Subcutaneous abdominal adipose tissue (tissue), 5 donors: ENCODE data around the gene CLEC18A.

Source experiments
- H3K27ac ChIP-seq: one replicate; pipeline ENCODE4 v1.7.0; 2013; ENCODE audit warnings: low read depth, mild to moderate bottlenecking, inconsistent platforms, low read length, moderate library complexity
- H3K27me3 ChIP-seq, 5 donors: one replicate each; pipeline ENCODE4 v1.7.0; 2013; ENCODE audit warnings: low read length in 5 of 5, inconsistent platforms in 1 of 5; ENCODE audit not compliant: control insufficient read depth in 5 of 5, insufficient read depth in 4 of 5
- H3K36me3 ChIP-seq, 5 donors: one replicate each; pipeline ENCODE4 v1.7.0; 2013; ENCODE audit warnings: low read length in 5 of 5; ENCODE audit not compliant: control insufficient read depth in 5 of 5, insufficient read depth in 5 of 5
- H3K4me1 ChIP-seq, 5 donors: one replicate each; pipeline ENCODE4 v1.7.0; 2013; ENCODE audit warnings: low read length in 5 of 5, mild to moderate bottlenecking in 3 of 5, moderate library complexity in 1 of 5; ENCODE audit not compliant: control insufficient read depth in 5 of 5, insufficient read depth in 5 of 5
- H3K4me3 ChIP-seq, 5 donors: one replicate each; pipeline ENCODE4 v1.7.0; 2013; ENCODE audit warnings: low read length in 5 of 5, low read depth in 1 of 5
- H3K9ac ChIP-seq, 5 donors: one replicate each; pipeline ENCODE4 v1.7.0; 2013; ENCODE audit warnings: low read length in 5 of 5, mild to moderate bottlenecking in 4 of 5, moderate library complexity in 3 of 5
- H3K9me3 ChIP-seq, 5 donors: one replicate each; pipeline ENCODE4 v1.7.0; 2013; ENCODE audit warnings: low read length in 5 of 5; ENCODE audit not compliant: control insufficient read depth in 5 of 5
- donor health status: healthy.
- donor health status: healthy.
- donor health status: healthy.
- donor health status: healthy.
- donor health status: healthy.

Gene CLEC18A

GRCh38 chr16:69927056-69927757, 23.9 kb upstream of the CLEC18A start:
- H3K27me3 ChIP-seq, result no peaks in the 10 kb centered on the region
- no peaks in the 10 kb centered on the region for H3K9me3 ChIP-seq
- peak overlapping the region in 4 of 5 donors; percentile 4 to 74 (median 43) for H3K9ac ChIP-seq
- peak overlapping the region in 3 of 5 donors; percentile 11 to 28 (median 16) for H3K4me3 ChIP-seq
- peaks cover 0 to 60% (median 42%) of the 10 kb centered on the region in 5 donors for H3K4me1 ChIP-seq
- H3K36me3 ChIP-seq, result peaks cover 0 to 41% (median 25%) of the 10 kb centered on the region in 5 donors
- peak overlapping the region; percentile 83 for H3K27ac ChIP-seq

GRCh38 chr16:69928856-69929400, 22.2 kb upstream of the CLEC18A start:
- peaks cover 0 to 58% (median 42%) of the 10 kb centered on the region in 5 donors for H3K36me3 ChIP-seq
- H3K27me3 ChIP-seq, result no peaks in the 10 kb centered on the region
- no peak overlapping the region for H3K9ac ChIP-seq
- H3K4me1 ChIP-seq, result peaks cover 0 to 54% (median 40%) of the 10 kb centered on the region in 5 donors
- no peak overlapping the region for H3K27ac ChIP-seq
- no peaks in the 10 kb centered on the region for H3K9me3 ChIP-seq
- H3K4me3 ChIP-seq, result no peak overlapping the region

GRCh38 chr16:69929480-69929879, 21.7 kb upstream of the CLEC18A start:
- Histone ChIP-seq H3K9me3 (no peaks in the 10 kb centered on the region), H3K9ac (no peak overlapping the region), H3K4me3 (no peak overlapping the region), H3K4me1 (peaks cover 0 to 49% (median 40%) of the 10 kb centered on the region in 5 donors), H3K36me3 (peaks cover 0 to 64% (median 47%) of the 10 kb centered on the region in 5 donors), H3K27ac (no peak overlapping the region), H3K27me3 (no peaks in the 10 kb centered on the region)

DNA sequence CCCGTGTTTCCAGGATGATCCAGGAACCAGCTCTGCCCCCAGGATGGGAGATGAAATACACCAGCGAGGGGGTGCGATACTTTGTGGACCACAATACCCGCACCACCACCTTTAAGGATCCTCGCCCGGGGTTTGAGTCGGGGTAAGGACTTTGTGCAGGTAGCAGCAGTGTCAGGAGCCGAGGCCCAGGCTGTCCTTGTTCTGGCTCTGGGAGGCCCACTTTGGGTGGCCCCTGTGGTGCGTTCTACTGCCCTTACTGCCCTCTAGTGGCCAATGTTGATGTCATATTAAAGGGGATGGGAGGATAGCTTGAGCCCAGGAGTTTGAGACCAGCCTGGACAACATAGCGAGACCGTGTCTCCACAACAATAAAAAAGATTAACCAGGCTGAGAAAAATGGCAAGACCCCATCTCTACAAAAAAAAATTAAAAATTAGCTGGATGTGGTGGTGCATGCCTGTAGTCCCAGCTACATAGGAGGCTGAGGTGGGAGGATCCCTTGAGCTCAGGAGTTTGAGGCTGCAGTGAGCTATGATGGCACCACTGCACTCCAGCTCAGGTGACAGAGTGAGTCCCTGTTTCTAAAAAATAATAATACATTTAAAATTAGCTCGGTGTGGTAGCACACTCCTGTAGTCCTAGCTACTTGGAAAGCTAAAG, 20.9 kb upstream of the CLEC18A start:
- Histone ChIP-seq H3K27me3 (no peaks in the 10 kb centered on the region), H3K9me3 (no peaks in the 10 kb centered on the region), H3K4me1 (peaks cover 0 to 43% (median 33%) of the 10 kb centered on the region in 5 donors), H3K4me3 (no peak overlapping the region), H3K27ac (no peak overlapping the region), H3K36me3 (peaks cover 0 to 67% (median 55%) of the 10 kb centered on the region in 5 donors), H3K9ac (no peak overlapping the region)

DNA sequence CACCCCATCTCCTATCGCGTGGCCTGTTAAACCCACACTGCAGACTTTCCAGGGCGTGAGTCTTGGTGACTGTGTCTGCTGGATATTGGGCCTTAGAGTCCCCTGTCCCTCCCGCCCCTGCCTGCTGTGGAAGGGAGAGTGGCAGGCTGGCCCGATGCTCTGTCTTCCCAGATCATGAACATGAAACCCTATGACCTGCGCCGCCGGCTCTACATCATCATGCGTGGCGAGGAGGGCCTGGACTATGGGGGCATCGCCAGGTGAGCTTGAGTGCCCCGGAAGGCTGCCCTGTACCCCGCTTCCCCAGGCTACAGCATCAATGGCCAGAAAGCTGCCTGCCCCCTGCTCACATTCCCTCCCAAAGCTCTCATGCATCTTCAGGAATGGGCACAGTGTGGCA, 19.5 kb upstream of the CLEC18A start:
- H3K27me3 ChIP-seq, result no peaks in the 10 kb centered on the region
- no peaks in the 10 kb centered on the region for H3K9me3 ChIP-seq
- H3K9ac ChIP-seq, result no peak overlapping the region
- H3K27ac ChIP-seq, result no peak overlapping the region
- peaks cover 0 to 29% (median 19%) of the 10 kb centered on the region in 5 donors for H3K4me1 ChIP-seq
- H3K36me3 ChIP-seq, result peaks cover 0 to 79% (median 69%) of the 10 kb centered on the region in 5 donors
- no peak overlapping the region for H3K4me3 ChIP-seq

- Histone ChIP-seq H3K27ac (no peak overlapping the region), H3K27me3 (no peaks in the 10 kb centered on the region), H3K36me3 (peaks cover 0 to 85% (median 75%) of the 10 kb centered on the region in 5 donors)
Observed at GRCh38 chr16:69932228-69932627, 18.9 kb upstream of the CLEC18A start.

GRCh38 chr16:69932691-69933392, 18.3 kb upstream of the CLEC18A start:
- no peak overlapping the region for H3K9ac ChIP-seq
- H3K27ac ChIP-seq, result no peak overlapping the region
- H3K4me3 ChIP-seq, result no peak overlapping the region
- H3K27me3 ChIP-seq, result no peaks in the 10 kb centered on the region
- H3K4me1 ChIP-seq, result peaks cover 0 to 17% (median 7%) of the 10 kb centered on the region in 5 donors
- peaks cover 0 to 91% (median 81%) of the 10 kb centered on the region in 5 donors for H3K36me3 ChIP-seq
- no peaks in the 10 kb centered on the region for H3K9me3 ChIP-seq

More at GRCh38 chr16:69932228-69932627, 18.9 kb upstream of the CLEC18A start:
- Histone ChIP-seq H3K4me3 (no peak overlapping the region), H3K4me1 (peaks cover 0 to 23% (median 13%) of the 10 kb centered on the region in 5 donors), H3K9me3 (no peaks in the 10 kb centered on the region), H3K9ac (no peak overlapping the region)

GRCh38 chr16:69934044-69934443, 17.1 kb upstream of the CLEC18A start:
- Histone ChIP-seq H3K36me3 (peaks cover 0 to 99% (median 93%) of the 10 kb centered on the region in 5 donors), H3K4me1 (peaks cover 0 to 8% (median 0%) of the 10 kb centered on the region in 5 donors), H3K27me3 (no peaks in the 10 kb centered on the region), H3K9me3 (no peaks in the 10 kb centered on the region), H3K9ac (no peak overlapping the region), H3K4me3 (no peak overlapping the region), H3K27ac (no peak overlapping the region)

DNA sequence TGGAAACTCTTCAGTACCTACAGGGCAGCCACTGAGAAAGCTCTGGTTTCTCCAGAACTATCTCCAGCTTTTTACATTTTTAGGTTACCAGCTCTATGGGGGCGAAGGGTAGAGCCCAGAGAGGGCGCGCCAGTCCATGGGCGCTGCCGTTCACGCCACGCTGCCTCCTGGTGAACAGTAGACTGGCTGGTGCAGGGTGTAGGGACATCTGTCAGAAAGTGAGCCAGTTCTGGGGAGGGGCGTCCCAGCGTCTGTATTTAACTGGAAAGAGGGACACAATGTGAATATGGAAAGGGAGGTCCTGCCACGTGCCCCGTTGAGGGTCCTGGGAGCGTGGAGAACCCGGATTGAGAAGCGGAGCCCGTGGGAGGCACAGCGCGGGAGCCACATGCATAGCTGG, 16.4 kb upstream of the CLEC18A start:
- Histone ChIP-seq H3K4me1 (peaks cover 0 to 4% (median 0%) of the 10 kb centered on the region in 5 donors), H3K27ac (no peak overlapping the region), H3K36me3 (peaks cover 0 to 99% (median 94%) of the 10 kb centered on the region in 5 donors)

More for the DNA sequence above, 16.4 kb upstream of the CLEC18A start:
- Histone ChIP-seq H3K9ac (no peak overlapping the region), H3K27me3 (no peaks in the 10 kb centered on the region), H3K9me3 (no peaks in the 10 kb centered on the region), H3K4me3 (no peak overlapping the region)
